ENCODE results near the gene HECTD1. TPM values are rescaled to one million over a fixed set of nuclear protein-coding genes. Genes with fewer than 3 reads are reported as not detected.

HECTD1 gene
- total and polyA plus RNA-seq, 9 of the 15 experiments (the other 6 are each of a cell fraction or from before 2014, with no cell fraction given): 27.9 to 111 (median 78.1) TPM

GRCh38 chr14:31207755-31208545 lies at the start of gene HECTD1 (continued):
- TF ChIP-seq RAD21 (CRISPR knock-in tag; conservative IDR thresholded peaks at IDR 0.05 in 1 of 2, IDR thresholded peaks at IDR 0.05 in 1 of 2) (peak; percentile 61 to 64), PURB (CRISPR knock-in tag; IDR thresholded peaks at IDR 0.05; ENCODE audit: low read depth) (no peak), ZNF395 (CRISPR knock-in tag; IDR thresholded peaks at IDR 0.05) (no peak), MYC (IDR thresholded peaks at IDR 0.05; ENCODE audit: low read depth, low read length) (peak; percentile 74), MYC (CRISPR knock-in tag; IDR thresholded peaks at IDR 0.05; ENCODE audit: borderline replicate concordance, low read depth) (peak; percentile 71; the same call in 1 of the 2 replicates), MAZ (CRISPR knock-in tag; conservative IDR thresholded peaks at IDR 0.05 in 1 of 2, IDR thresholded peaks at IDR 0.05 in 1 of 2) (peak; percentile 86 to 89), GABPA (tag; conservative IDR thresholded peaks at IDR 0.05; ENCODE audit: low read depth) (peak; percentile 82), ATF7 (IDR thresholded peaks at IDR 0.05) (peak; percentile 60), MTA3 (IDR thresholded peaks at IDR 0.05; ENCODE audit: borderline replicate concordance) (peak; percentile 65; the same call in 1 of the 2 replicates), FOSL1 (tag; conservative IDR thresholded peaks at IDR 0.05) (no peak), ZNF639 (CRISPR knock-in tag; conservative IDR thresholded peaks at IDR 0.05 in 1 of 2, IDR thresholded peaks at IDR 0.05 in 1 of 2) (peak in 1 of 2 experiments; percentile 94; a peak in 2 of 4 replicates), CEBPZ (IDR thresholded peaks at IDR 0.05; ENCODE audit: borderline replicate concordance, low read depth, low read length) (no peak), ETV6 (IDR thresholded peaks at IDR 0.05; ENCODE audit: borderline replicate concordance in 1 of 2, low read depth in 2 of 2, low read length in 1 of 2) (no peak), ETV6 (CRISPR knock-in tag; IDR thresholded peaks at IDR 0.05; ENCODE audit: borderline replicate concordance) (no peak), XRCC4 (IDR thresholded peaks at IDR 0.05; ENCODE audit: extremely low read depth, insufficient read depth, insufficient read length) (no peak), SMC3 (conservative IDR thresholded peaks at IDR 0.05; ENCODE audit: insufficient read depth, low read depth, low read length) (no peak), ZNF124 (CRISPR knock-in tag; IDR thresholded peaks at IDR 0.05) (no peak), POLR2AphosphoS5 (IDR thresholded peaks at IDR 0.05; ENCODE audit: control insufficient read depth, insufficient read depth, low read depth, low read length) (peak; percentile 46), CHD2 (IDR thresholded peaks at IDR 0.05; ENCODE audit: low read depth, low read length) (no peak), CSDE1 (IDR thresholded peaks at IDR 0.05) (no peak)

Measured in K562 (cell line).